Measurements from ENCODE around the gene KANTR.

KANTR gene

GRCh38 chrX:53086464-53086863, 7.5 kb upstream of the KANTR start:
- Histone ChIP-seq H3K9me3 (ENCODE audit: low read length) (no peaks in the 10 kb centered on the region), H3K4me3 (ENCODE audit: low read length) (no peak overlapping the region), H3K4me1 (ENCODE audit: insufficient read depth, low read length) (peaks cover 18% of the 10 kb centered on the region), H2AFZ (ENCODE audit: low read depth, low read length) (no peak overlapping the region), H3K27me3 (ENCODE audit: insufficient read depth, low read length) (no peaks in the 10 kb centered on the region), H3K36me3 (ENCODE audit: insufficient read depth, low read length) (peaks cover 22% of the 10 kb centered on the region)

GRCh38 chrX:53087388-53087831, 6.5 kb upstream of the KANTR start:
- H3K9me3 ChIP-seq (ENCODE audit: low read length) = no peaks in the 10 kb centered on the region
- H3K4me3 ChIP-seq (ENCODE audit: low read length) = no peak overlapping the region
- no peaks in the 10 kb centered on the region for H3K27me3 ChIP-seq (ENCODE audit: insufficient read depth, low read length)
- H3K4me1 ChIP-seq (ENCODE audit: insufficient read depth, low read length) = peaks cover 18% of the 10 kb centered on the region
- H3K36me3 ChIP-seq (ENCODE audit: insufficient read depth, low read length) = peaks cover 22% of the 10 kb centered on the region
- no peak overlapping the region for H2AFZ ChIP-seq (ENCODE audit: low read depth, low read length)

GRCh38 chrX:53088136-53088974, 5.6 kb upstream of the KANTR start:
- no peaks in the 10 kb centered on the region for H3K27me3 ChIP-seq (ENCODE audit: insufficient read depth, low read length)
- no peaks in the 10 kb centered on the region for H3K9me3 ChIP-seq (ENCODE audit: low read length)
- no peak overlapping the region for H3K4me3 ChIP-seq (ENCODE audit: low read length)
- H3K36me3 ChIP-seq (ENCODE audit: insufficient read depth, low read length) = peaks cover 22% of the 10 kb centered on the region
- no peak overlapping the region for H2AFZ ChIP-seq (ENCODE audit: low read depth, low read length)
- peaks cover 14% of the 10 kb centered on the region for H3K4me1 ChIP-seq (ENCODE audit: insufficient read depth, low read length)

GRCh38 chrX:53089224-53089842, 4.6 kb upstream of the KANTR start:
- peaks cover 17% of the 10 kb centered on the region for H3K36me3 ChIP-seq (ENCODE audit: insufficient read depth, low read length)
- no peak overlapping the region for H2AFZ ChIP-seq (ENCODE audit: low read depth, low read length)
- no peaks in the 10 kb centered on the region for H3K9me3 ChIP-seq (ENCODE audit: low read length)
- H3K4me3 ChIP-seq (ENCODE audit: low read length) = no peak overlapping the region
- peaks cover 9% of the 10 kb centered on the region for H3K4me1 ChIP-seq (ENCODE audit: insufficient read depth, low read length)
- no peaks in the 10 kb centered on the region for H3K27me3 ChIP-seq (ENCODE audit: insufficient read depth, low read length)

- peaks cover 15% of the 10 kb centered on the region for H3K36me3 ChIP-seq (ENCODE audit: insufficient read depth, low read length)
- H3K4me1 ChIP-seq (ENCODE audit: insufficient read depth, low read length) = peaks cover 13% of the 10 kb centered on the region
- H2AFZ ChIP-seq (ENCODE audit: low read depth, low read length) = no peak overlapping the region
- H3K27me3 ChIP-seq (ENCODE audit: insufficient read depth, low read length) = no peaks in the 10 kb centered on the region
- no peak overlapping the region for H3K4me3 ChIP-seq (ENCODE audit: low read length)
- no peaks in the 10 kb centered on the region for H3K9me3 ChIP-seq (ENCODE audit: low read length)
Observed at GRCh38 chrX:53089925-53090324, 4.0 kb upstream of the KANTR start.

GRCh38 chrX:53091354-53091753, 2.6 kb upstream of the KANTR start:
- Histone ChIP-seq H3K4me1 (ENCODE audit: insufficient read depth, low read length) (peaks cover 9% of the 10 kb centered on the region), H2AFZ (ENCODE audit: low read depth, low read length) (no peak overlapping the region), H3K27me3 (ENCODE audit: insufficient read depth, low read length) (no peaks in the 10 kb centered on the region), H3K36me3 (ENCODE audit: insufficient read depth, low read length) (peaks cover 2% of the 10 kb centered on the region), H3K4me3 (ENCODE audit: low read length) (no peak overlapping the region), H3K9me3 (ENCODE audit: low read length) (no peaks in the 10 kb centered on the region)

GRCh38 chrX:53093177-53093655, 726 bp upstream of the KANTR start:
- no peaks in the 10 kb centered on the region for H3K36me3 ChIP-seq (ENCODE audit: insufficient read depth, low read length)
- H3K4me3 ChIP-seq (ENCODE audit: low read length) = peak overlapping the region; percentile 54
- no peaks in the 10 kb centered on the region for H3K27me3 ChIP-seq (ENCODE audit: insufficient read depth, low read length)
- H2AFZ ChIP-seq (ENCODE audit: low read depth, low read length) = peak overlapping the region; percentile 64
- H3K4me1 ChIP-seq (ENCODE audit: insufficient read depth, low read length) = peaks cover 7% of the 10 kb centered on the region
- H3K9me3 ChIP-seq (ENCODE audit: low read length) = no peaks in the 10 kb centered on the region

GRCh38 chrX:53094582-53094905, 602 bp downstream of the KANTR start:
- Histone ChIP-seq H3K27me3 (ENCODE audit: insufficient read depth, low read length) (no peaks in the 10 kb centered on the region), H2AFZ (ENCODE audit: low read depth, low read length) (no peak overlapping the region), H3K36me3 (ENCODE audit: insufficient read depth, low read length) (peaks cover 3% of the 10 kb centered on the region), H3K4me3 (ENCODE audit: low read length) (peak overlapping the region; percentile 54), H3K4me1 (ENCODE audit: insufficient read depth, low read length) (peaks cover 7% of the 10 kb centered on the region), H3K9me3 (ENCODE audit: low read length) (no peaks in the 10 kb centered on the region)

- Histone ChIP-seq H3K4me3 (ENCODE audit: low read length) (no peak overlapping the region), H3K36me3 (ENCODE audit: insufficient read depth, low read length) (peaks cover 5% of the 10 kb centered on the region), H2AFZ (ENCODE audit: low read depth, low read length) (no peak overlapping the region), H3K9me3 (ENCODE audit: low read length) (no peaks in the 10 kb centered on the region), H3K27me3 (ENCODE audit: insufficient read depth, low read length) (no peaks in the 10 kb centered on the region), H3K4me1 (ENCODE audit: insufficient read depth, low read length) (peaks cover 7% of the 10 kb centered on the region)
Observed at GRCh38 chrX:53095796-53096195, 1.9 kb downstream of the KANTR start.

- no peak overlapping the region for H3K4me3 ChIP-seq (ENCODE audit: low read length)
- no peaks in the 10 kb centered on the region for H3K4me1 ChIP-seq (ENCODE audit: insufficient read depth, low read length)
- H3K36me3 ChIP-seq (ENCODE audit: insufficient read depth, low read length) = peaks cover 2% of the 10 kb centered on the region
- H3K27me3 ChIP-seq (ENCODE audit: insufficient read depth, low read length) = no peaks in the 10 kb centered on the region
- H3K9me3 ChIP-seq (ENCODE audit: low read length) = peaks cover 3% of the 10 kb centered on the region
- H2AFZ ChIP-seq (ENCODE audit: low read depth, low read length) = no peak overlapping the region
Observed at GRCh38 chrX:53114864-53115549, 21.1 kb downstream of the KANTR start.

GRCh38 chrX:53115550-53115874, 21.6 kb downstream of the KANTR start:
- Histone ChIP-seq H2AFZ (ENCODE audit: low read depth, low read length) (no peak overlapping the region), H3K4me1 (ENCODE audit: insufficient read depth, low read length) (no peaks in the 10 kb centered on the region), H3K4me3 (ENCODE audit: low read length) (no peak overlapping the region), H3K36me3 (ENCODE audit: insufficient read depth, low read length) (peaks cover 2% of the 10 kb centered on the region), H3K9me3 (ENCODE audit: low read length) (no peaks in the 10 kb centered on the region), H3K27me3 (ENCODE audit: insufficient read depth, low read length) (no peaks in the 10 kb centered on the region)

GRCh38 chrX:53116101-53116500, 22.2 kb downstream of the KANTR start:
- H3K4me1 ChIP-seq (ENCODE audit: insufficient read depth, low read length) = no peaks in the 10 kb centered on the region
- no peaks in the 10 kb centered on the region for H3K27me3 ChIP-seq (ENCODE audit: insufficient read depth, low read length)
- H3K9me3 ChIP-seq (ENCODE audit: low read length) = no peaks in the 10 kb centered on the region
- H3K4me3 ChIP-seq (ENCODE audit: low read length) = no peak overlapping the region
- H2AFZ ChIP-seq (ENCODE audit: low read depth, low read length) = no peak overlapping the region
- H3K36me3 ChIP-seq (ENCODE audit: insufficient read depth, low read length) = peaks cover 2% of the 10 kb centered on the region

GRCh38 chrX:53122013-53122412, 28.1 kb downstream of the KANTR start:
- Histone ChIP-seq H3K4me1 (ENCODE audit: insufficient read depth, low read length) (no peaks in the 10 kb centered on the region), H3K27me3 (ENCODE audit: insufficient read depth, low read length) (no peaks in the 10 kb centered on the region), H3K4me3 (ENCODE audit: low read length) (no peak overlapping the region), H3K9me3 (ENCODE audit: low read length) (peaks cover 3% of the 10 kb centered on the region), H2AFZ (ENCODE audit: low read depth, low read length) (no peak overlapping the region), H3K36me3 (ENCODE audit: insufficient read depth, low read length) (peaks cover 4% of the 10 kb centered on the region)
